HG03457 (cell line): Measurements from ENCODE around the gene DMD.

Experiments
- ATAC-seq: cut with Tn5 transposase; IDR thresholded peaks from one replicate; pipeline ENCODE4 v1.9.1; 2021; ENCODE audit warnings: moderate number of reproducible peaks; ENCODE audit not compliant: unreplicated experiment

Gene DMD

DNA sequence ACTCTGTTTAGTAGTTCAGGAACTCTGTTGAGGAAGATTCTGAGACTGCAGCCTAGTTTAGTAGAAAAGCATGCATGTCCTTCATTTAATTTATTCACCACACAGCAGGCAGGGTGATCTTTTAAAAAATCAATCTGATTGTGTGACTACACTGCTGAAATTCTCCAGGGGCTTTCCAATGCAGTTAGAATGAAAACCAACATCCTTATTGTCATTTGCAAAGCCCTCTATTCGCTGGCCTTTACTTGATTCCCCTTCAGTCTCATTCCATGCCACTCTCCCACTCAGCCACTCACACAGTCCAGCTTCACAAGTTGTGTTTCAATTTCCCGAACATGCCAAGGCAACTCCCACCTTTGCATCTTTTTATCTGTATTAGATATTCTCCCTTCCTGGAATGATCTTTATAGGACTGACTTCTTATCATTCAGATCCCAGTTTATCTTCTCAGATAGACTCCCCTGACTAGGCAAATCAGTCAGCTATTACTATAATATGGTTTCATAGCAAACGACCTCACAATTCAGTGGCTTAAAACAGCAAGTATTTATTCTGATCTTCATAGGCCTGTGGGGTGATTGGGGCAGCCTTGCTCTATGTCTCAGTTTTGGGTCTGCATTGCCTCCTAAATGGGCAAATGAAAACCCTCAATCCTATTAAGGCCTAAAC, 2118.2 kb downstream of the DMD start:
- ATAC-seq = peak; percentile 49

- ATAC-seq = no peak
Observed at GRCh38 chrX:31092476-31092875, 2118.9 kb downstream of the DMD start.

GRCh38 chrX:31091819-31092218, 2119.5 kb downstream of the DMD start:
- ATAC-seq = no peak

- ATAC-seq = no peak
Observed at GRCh38 chrX:31074522-31074921, 2136.8 kb downstream of the DMD start.

GRCh38 chrX:31071725-31072124, 2139.6 kb downstream of the DMD start, which contains the start of gene FTHL17:
TSS of gene FTHL17 (minus strand) at chrX:31072041. CDS start at chrX:31071953, 88 bp downstream.
- ATAC-seq = no peak

- ATAC-seq = no peak
Observed at GRCh38 chrX:31071262-31071661, 2140.1 kb downstream of the DMD start.

- ATAC-seq = peak; percentile 81
Observed at GRCh38 chrX:31070057-31070468, 2141.3 kb downstream of the DMD start.
